Stimulated activated CD4-positive, alpha-beta T cell treated with anti-CD3 and anti-CD28 coated beads, Interleukin-2, amount 100 ng/mL, for 4 hours (primary cell): Measurements from ENCODE around the gene SCUBE1.

ENCODE experiments used
- DNase-seq: peaks from one replicate; pipeline ENCODE4 v3.0.0-alpha.2; 2020; ENCODE audit warnings: low read depth

The SCUBE1 gene

GRCh38 chr22:43343262-43343669, at the start of gene SCUBE1:
Gene SCUBE1, minus strand, starts transcription at chr22:43343372. Its CDS starts 111 bp downstream, at chr22:43343261.
- DNase-seq, result peak; percentile 16

DNA sequence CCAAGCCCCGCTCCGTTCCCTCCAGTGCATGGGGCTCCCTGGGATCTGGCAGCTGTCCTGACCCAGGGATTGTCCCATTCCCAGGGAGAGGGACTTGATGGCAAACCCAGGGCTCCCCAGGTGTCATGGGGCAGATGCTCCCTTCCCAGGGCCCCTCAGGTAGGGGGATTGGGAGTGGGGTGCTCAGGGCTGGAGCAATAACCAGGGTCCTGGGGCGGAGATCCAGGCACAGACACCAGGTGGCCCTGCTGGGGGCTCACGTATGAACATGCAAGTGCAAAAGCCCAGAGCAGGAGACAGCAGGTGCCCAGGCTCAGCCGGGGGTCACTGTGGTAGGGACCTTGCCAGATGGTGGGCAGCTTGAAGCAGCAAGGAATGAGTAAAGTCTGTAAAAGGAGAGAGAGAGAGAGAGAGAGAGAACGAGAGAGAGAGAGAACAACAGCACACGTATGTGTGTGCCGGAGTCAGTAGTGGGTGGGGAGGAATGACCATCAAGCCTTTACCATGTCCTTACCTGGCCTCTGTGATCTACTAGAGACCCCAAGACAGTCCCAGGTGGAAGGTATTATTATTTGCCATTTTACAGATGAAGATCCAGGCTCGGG, 49.3 kb upstream of the SCUBE1 start:
- DNase-seq, result no peak

DNA sequence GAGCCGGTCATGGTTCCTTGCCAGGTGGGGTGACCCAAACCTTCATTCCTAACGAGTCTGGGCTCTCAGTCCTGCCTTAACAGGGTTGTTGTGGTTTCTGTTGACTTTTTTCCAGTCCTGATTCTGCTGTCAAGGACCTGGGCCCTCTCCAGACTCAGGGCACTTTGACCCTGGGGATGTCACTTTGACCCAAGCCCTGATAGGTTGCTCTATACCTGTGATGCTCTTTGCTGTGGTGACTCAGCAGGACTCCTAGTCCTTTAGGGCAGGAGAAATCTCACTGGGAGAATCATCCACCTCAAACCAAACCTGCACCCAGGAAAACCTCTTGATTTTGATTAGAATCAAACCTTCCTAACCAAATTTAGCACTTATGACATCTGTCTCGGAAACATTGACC, 48.1 kb upstream of the SCUBE1 start:
- DNase-seq, result no peak

- no peak for DNase-seq
Measured at GRCh38 chr22:43390872-43391271, 47.7 kb upstream of the SCUBE1 start.

- no peak for DNase-seq
Measured at GRCh38 chr22:43390166-43390565, 47.0 kb upstream of the SCUBE1 start.

GRCh38 chr22:43389227-43389836, 46.2 kb upstream of the SCUBE1 start:
- no peak for DNase-seq

- DNase-seq, result peak; percentile 55
Measured at GRCh38 chr22:43388420-43388851, 45.3 kb upstream of the SCUBE1 start.

DNA sequence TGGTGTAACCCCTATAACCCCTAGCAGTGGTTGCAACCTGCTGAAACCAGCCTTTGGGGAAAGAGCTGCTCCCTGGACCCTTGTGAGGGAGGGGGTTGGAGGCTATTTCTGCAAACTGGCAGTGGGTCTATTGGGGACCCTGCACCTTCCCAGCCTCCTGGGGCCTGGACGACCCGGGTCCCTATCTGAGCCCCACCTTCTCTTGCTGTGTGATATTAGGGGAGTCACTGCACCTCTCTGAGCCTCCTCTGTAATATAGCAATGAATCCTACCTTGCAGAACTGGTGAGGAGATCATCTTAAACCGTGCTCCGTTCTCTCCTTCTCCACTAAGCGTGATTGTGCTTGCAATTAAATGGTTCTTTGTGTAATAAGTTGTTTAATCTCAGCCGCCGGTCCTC, 44.6 kb upstream of the SCUBE1 start:
- no peak for DNase-seq

DNA sequence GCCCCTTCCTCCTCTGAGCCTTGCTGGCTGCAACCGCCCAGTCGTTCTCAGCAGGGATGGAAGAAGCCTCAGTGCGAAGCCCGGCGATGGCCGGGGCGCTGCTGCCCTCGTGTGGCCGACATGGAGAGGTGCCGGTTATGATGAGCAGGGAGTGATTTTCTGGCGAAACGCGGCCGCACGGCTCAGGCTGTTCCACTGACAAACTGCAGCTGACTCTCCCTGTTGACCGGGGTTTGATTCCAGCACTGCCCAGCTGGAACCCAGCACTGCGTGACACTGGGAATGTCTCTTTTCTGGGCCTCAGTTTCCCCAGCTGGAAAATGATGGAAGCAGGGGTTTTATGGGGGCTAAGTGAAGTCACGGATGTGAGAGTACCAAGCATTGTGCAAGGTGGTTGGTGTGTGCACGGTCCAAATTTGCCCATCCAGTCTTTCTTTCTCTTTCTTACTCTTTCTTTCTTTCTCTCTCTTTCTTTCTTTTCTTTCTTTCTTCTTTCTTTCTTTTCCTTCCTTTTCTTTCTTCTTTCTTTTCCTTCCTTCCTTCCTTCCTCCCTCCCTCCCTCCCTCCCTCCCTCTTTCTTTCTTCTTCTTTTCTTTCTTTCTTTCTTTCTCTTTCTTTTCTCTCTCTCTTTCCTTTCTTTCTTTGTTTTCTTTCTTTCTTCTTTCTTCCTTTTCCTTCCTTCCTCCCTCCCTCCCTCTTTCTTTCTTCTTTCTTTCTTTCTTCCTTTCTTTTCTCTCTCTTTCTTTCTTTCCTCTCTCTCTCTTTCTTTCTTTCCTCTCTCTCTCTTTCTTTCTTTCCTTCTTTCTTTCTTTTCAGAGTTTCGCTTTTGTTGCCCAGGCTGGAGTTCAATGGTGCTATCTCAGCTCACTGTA, 42.8 kb upstream of the SCUBE1 start:
- peak; percentile 46 for DNase-seq

DNA sequence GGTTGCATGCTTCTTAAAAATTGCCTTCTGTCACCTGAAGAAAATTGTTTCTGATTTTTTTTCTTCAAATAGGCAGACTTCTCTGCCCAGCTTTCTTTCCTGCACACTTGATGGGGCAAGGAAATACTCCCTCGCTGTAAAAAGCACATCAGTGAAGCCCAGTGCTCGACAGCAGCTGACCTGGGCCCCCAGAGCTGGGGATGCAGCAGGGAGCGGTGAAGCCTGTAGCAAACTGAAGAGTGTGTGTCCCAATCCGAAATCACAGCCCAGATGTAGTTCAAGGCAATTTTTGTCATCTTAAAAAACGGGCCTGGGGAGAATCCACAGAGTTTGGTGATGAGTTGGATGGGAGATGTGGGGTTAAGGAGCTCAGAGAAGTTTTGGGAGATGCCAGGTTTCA, 41.7 kb upstream of the SCUBE1 start:
- DNase-seq, result no peak

DNA sequence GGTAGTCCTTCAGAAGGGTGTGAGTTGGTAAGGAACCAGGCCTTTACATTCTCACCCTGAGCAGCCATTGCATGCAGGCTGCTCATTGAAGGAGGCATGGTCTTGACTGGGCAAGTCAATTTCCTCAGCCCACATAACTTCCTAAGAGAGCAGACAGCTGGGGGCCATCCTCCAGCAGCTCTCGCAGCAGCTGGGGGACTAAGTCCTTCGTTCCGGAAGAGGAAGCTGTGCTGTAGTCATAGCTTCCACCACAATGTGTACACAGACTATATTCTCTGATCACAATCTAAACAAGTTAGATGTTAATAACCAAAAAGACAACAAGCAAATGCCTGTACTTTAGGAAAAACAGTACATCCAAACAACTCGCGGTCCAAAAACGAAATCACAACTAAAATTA, 38.5 kb upstream of the SCUBE1 start:
- DNase-seq, result no peak

DNA sequence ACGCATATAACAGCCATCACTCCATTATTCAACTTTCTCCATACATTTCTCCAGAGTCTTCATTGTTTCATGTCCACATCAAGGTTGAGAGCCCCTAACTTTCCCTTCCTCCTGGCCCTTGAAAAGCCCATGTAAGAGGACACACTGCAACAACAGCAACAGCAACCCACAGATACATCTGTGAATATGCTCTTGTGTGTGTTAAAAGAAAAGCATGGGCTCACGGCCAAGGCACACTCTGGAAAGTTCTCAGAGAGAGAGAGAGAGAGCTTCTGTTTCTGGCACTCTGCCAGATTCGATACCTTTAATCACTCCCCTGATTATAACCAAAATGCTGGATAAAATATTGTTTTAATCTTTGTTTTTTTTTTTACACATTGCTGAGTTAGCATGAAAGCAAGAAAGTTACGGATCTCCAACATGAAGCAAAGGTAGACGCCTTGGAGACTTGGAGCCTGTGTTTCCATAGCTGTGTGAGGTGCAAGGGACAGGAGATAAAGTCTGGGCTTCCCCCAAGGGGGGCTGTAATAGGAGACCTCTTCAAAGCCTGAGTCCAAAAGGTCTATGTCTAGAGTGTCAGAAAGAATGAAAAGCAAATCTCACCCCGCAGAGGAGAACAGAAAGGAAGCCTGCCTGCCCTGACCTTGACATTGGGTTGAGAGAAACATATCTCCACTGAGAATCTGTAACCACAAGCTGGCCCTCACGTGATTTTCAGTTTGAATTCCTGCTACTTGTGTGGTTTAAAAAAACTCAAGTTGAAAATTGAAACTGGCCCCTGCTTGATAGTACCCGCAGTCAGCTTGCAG, 34.9 kb upstream of the SCUBE1 start:
- no peak for DNase-seq

DNA sequence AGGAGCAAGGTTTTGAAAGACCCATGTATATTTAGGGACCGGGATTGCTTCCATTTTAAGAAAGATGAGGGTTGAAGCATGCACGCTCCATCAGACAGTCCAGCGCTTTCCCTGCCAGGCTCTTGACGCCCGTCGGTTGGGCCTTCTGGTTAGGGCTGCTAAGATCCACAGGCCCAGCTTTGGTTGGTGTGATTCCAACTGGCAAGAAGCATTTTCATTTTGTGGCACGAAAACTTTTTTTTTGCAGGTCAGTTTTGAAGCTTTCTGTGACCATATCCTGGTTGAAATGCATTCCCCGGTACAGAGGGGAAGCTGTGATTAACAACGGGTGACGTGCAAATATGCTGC, 34.4 kb upstream of the SCUBE1 start:
- DNase-seq, result no peak

GRCh38 chr22:43376765-43377547, 33.8 kb upstream of the SCUBE1 start:
- DNase-seq, result no peak

- DNase-seq, result no peak
Measured at GRCh38 chr22:43375951-43376455, 32.8 kb upstream of the SCUBE1 start.

DNA sequence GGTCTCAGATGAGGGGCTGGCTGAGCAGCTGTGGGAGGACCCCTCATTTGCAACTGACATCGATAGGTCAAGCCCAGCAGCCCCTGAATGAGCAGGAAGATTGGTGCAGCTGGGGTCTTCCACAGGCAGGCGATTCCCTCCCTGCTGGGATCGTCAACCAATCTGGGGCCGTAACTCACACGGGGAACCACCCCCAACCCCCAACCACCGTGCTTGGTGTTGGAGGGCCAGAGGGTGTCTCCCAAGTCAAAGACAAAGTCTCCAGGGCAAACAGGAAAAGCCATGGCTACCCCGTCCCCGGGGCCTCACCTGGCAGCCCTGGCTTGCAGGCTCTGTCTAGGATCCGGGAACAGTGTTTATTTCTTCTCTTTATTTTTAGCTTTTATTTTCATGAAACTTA, 26.9 kb upstream of the SCUBE1 start:
- no peak for DNase-seq

DNA sequence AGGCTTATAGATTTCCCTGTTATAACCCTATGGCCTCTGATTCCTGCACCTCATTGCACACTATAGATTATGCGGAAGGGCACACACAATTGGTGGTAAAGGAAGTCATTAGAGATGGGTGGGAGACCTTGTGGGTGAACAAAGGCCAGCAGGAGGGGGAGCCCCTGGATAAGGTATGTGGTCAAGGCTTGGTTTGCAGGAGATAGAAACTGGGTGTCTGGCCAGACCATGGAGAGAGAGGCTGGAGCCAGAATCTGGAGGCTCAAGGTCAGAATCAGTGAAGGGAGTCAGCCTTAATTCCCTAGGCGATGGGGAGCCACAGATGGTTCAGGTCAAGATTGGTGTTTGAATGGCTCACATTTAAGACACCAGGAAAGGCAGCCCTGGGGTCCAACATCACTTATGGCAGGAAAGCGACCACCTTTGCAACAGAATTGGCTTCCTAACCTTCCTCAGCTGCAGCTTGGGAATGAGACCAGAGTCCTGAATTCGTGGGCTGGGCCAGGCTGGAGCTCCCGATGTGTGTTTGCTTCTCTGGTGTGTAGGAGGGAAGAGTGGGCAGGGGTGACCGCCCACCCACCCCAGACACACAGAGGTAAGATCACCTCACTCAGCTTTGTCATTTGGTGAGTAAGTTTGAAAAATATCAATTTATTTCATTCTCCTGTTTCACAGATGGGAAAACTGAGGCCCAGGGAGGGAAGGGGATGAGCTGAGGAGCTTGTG, 22.7 kb upstream of the SCUBE1 start:
- DNase-seq, result no peak

GRCh38 chr22:43364169-43364435, 20.9 kb upstream of the SCUBE1 start:
- no peak for DNase-seq

GRCh38 chr22:43363315-43364168, 20.4 kb upstream of the SCUBE1 start:
- DNase-seq, result no peak

DNA sequence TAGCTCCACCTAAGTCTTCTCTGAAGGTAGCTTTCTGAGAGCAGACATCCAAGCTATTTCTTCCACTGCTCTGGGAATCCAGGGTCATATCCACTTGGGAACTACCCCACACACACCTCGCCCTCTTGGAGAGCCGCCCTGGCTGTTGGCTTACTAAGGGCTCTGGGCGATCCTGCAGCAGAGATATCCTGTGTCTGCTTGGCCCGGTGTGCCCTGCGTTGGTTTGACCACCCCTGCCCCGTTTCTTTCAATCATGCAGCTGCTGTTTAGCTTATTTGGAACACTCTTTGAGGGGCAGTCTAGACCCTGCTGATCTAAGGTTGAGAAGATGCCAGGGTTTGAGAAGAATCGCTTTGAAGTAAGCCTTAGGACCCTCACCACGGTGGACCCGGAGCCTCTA, 17.4 kb upstream of the SCUBE1 start:
- DNase-seq, result no peak
